Bronchial epithelial cell (primary cell): Measurements from ENCODE around the gene SP6. TPM values are rescaled to one million over a fixed set of nuclear protein-coding genes. Genes with fewer than 3 reads are reported as not detected.

Experiments
- DNase-seq: peaks from one replicate; pipeline ENCODE4 v3.0.0-alpha.2; 2010; ENCODE audit warnings: low read depth
- FAIRE-seq: peaks from 2 replicates; lab custom pipeline; 2011; peaks lifted over from hg19 to GRCh38; lab: Jason Lieb, UNC
- H3K27me3 ChIP-seq: 2 replicates; pipeline ENCODE4 v1.5.1; 2011; ENCODE audit warnings: low read length; ENCODE audit not compliant: control insufficient read depth, insufficient read depth
- H3K36me3 ChIP-seq: 2 replicates; pipeline ENCODE4 v1.5.1; 2011; ENCODE audit warnings: low read length; ENCODE audit not compliant: control insufficient read depth, insufficient read depth
- H3K4me3 ChIP-seq: 2 replicates; pipeline ENCODE4 v1.5.1; 2011; ENCODE audit warnings: mild to moderate bottlenecking, low read depth, low read length, control low read depth
- CTCF ChIP-seq: IDR thresholded peaks from 2 replicates; pipeline ENCODE4 v1.5.1; 2011; ENCODE audit warnings: mild to moderate bottlenecking, moderate library complexity, low read length, control low read depth, inconsistent platforms; ENCODE audit not compliant: insufficient read depth, severe bottlenecking
- total RNA-seq: library from RNA; depleted of rRNA; stranded (reverse); fragments of >200 nt; gene quantifications from 2 replicates; pipeline ENCODE4 v1.2.1, GENCODE V29; 2014

The SP6 gene
- total RNA-seq, 1 donor from 2014 or later = 0.79 TPM

DNA sequence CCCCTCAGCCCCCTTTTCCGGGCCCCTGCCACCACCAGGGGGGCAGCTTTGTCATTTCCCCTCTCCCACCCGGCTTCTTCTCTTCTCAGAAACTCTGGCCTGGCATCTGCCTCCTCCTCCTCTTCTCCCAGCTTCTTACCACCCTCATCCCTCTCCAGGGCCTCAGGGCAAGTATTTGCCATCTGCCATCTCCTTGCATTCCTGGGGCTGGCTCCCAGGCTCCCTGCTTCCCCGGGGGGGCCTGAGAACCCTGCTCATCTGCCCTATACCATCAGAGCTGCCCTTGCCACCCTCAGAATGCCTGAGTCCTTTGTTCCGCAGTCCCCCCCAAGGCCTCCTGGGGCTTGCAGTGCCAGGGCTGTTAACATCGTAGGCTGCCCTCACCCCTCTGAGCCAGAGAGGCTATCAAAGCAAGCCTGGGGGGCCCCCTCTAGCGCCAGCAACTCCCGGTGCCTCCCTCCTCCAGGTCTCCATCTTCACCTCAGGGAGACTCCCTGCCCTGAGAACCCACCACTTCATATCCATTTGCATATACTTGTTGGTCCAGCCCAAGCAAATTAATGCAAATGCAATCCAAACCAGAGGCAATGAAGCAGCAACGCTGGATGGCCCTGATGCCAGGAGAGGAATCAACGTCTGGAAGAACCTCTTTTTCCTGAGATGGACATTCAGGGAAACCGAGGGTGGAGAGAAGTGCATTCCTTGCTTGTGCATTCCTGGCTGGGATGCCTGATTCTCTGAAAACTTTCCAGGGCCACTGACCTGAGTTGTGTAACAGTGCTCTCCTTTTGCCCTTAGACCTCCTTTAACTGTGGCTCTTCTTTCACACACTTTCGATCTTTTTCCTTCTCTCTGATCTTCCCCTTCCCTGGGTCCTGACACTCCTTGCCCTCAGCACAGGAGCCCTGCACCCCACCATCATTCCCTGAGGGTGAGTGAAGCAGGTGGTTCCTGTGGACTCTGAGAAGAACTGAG, 24.3 kb upstream of the SP6 start:
- DNase-seq = no peak
- no peak for TF ChIP-seq CTCF
- Histone ChIP-seq H3K27me3 (peaks cover 4% of the 10 kb centered on the region), H3K4me3 (no peak overlapping the region), H3K36me3 (no peaks in the 10 kb centered on the region)
- FAIRE-seq = peak; percentile 70

- no peak for TF ChIP-seq CTCF
- FAIRE-seq (no peak), DNase-seq (no peak)
- Histone ChIP-seq H3K27me3 (peaks cover 4% of the 10 kb centered on the region), H3K36me3 (no peaks in the 10 kb centered on the region), H3K4me3 (no peak overlapping the region)
Observed at GRCh38 chr17:47873200-47874090, 22.5 kb upstream of the SP6 start.

DNA sequence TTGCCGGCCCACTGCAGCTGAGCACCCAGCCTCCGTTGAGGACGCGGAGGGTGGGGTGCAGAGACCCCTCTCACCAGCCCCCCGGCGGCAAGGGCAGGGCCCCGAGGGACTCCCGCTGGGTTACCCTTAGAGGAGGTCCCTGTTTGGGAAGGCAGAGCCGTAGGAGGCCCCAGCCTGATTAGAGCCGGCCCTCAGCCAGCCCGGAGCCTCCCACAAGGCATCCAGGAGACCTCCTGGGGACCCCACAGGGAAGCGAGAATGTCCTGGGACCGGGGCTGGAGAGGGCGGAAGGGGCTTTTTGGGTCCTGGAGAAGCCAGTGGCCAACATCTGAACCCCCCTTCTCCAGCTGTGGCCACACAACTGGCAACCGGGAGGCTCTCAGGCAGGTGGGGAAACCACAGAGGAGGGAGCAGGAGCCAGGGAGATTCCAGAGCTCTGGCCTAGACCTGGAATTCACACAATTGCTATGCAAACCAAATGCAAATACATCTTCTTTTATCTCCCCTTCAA, 21.7 kb upstream of the SP6 start:
- no peak for DNase-seq
- no peak for TF ChIP-seq CTCF
- Histone ChIP-seq H3K27me3 (peaks cover 4% of the 10 kb centered on the region), H3K4me3 (peak overlapping the region; percentile 20), H3K36me3 (no peaks in the 10 kb centered on the region)
- no peak for FAIRE-seq

DNA sequence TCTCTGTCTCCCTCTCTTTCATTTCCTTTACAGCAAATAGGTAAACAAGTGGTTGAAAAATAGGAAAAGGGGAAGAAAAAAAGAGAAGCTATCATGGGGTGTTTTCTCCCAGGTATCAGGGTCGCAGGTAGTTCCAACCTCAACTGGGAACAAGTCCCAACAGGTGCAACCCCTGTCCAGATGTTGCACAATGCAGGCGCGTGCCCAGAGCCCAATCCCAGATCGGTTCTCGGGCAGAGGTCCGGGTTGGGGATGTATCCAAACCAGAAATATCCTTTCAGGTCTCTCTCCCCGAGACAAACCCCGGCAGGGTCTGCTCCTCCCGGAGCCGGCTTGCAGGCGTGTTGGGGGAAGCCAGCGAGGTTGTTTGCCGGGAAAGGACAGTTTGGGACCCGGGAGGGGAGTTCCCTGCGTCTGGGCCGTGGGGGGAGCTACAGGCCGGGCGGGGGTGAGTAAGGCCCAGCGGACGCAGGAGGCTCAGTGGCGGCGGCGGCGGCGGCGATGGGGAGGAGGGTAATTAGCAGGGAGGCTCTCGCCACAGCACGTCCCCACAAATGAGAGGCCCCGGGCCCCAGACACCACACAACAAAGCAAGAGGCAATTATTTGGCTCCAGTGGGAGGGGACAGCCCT, 21.2 kb upstream of the SP6 start:
- peak; percentile 48 for DNase-seq
- Histone ChIP-seq H3K4me3 (peak overlapping the region; percentile 20), H3K27me3 (peaks cover 4% of the 10 kb centered on the region)

More for the DNA sequence above, 21.2 kb upstream of the SP6 start:
- FAIRE-seq = peak; percentile 43
- no peak for TF ChIP-seq CTCF
- H3K36me3 ChIP-seq = no peaks in the 10 kb centered on the region
